T1000 (cell line): ENCODE measurements around the gene C4A.
"Not testable (repeated sequence)": the region's sequence is repeated elsewhere in the genome, so short reads cannot be mapped to it uniquely, and the experiment has no call there.

Source experiments
- DNase-seq: peaks from one replicate; lab custom pipeline; 2025; ENCODE audit warnings: mixed read lengths; lab: John Stamatoyannopoulos, UW

Gene C4A

GRCh38 chr6:31981744-31982143 is at the start of gene C4A:
Gene C4A, plus strand, starts transcription at chr6:31982057. Its CDS starts 51 bp downstream, at chr6:31982108.
- DNase-seq, result not testable (repeated sequence)

- not testable (repeated sequence) for DNase-seq
Observed at GRCh38 chr6:31932137-31932536, 49.7 kb upstream of the C4A start.

- no peak for DNase-seq
Observed at GRCh38 chr6:31933537-31933936, 48.3 kb upstream of the C4A start.

GRCh38 chr6:31935021-31935420 is 46.8 kb upstream of the C4A start:
- no peak for DNase-seq

- no peak for DNase-seq
Observed at GRCh38 chr6:31935823-31936222, 46.0 kb upstream of the C4A start.

GRCh38 chr6:31940256-31940664 is 41.6 kb upstream of the C4A start:
- DNase-seq, result no peak

GRCh38 chr6:31943742-31944141 is 38.1 kb upstream of the C4A start:
- DNase-seq, result no peak

GRCh38 chr6:31945154-31945506 is 36.7 kb upstream of the C4A start:
- no peak for DNase-seq

GRCh38 chr6:31945507-31946369 is 36.1 kb upstream of the C4A start, which contains the start of gene CFB:
Gene CFB, plus strand, starts transcription at chr6:31946095. Its CDS starts 127 bp downstream, at chr6:31946222.
- peak; percentile 20 for DNase-seq

- no peak for DNase-seq
Observed at GRCh38 chr6:31946370-31946885, 35.4 kb upstream of the C4A start.

- DNase-seq, result no peak
Observed at GRCh38 chr6:31947070-31947675, 34.7 kb upstream of the C4A start.

- DNase-seq, result no peak
Observed at GRCh38 chr6:31947864-31948263, 34.0 kb upstream of the C4A start.

GRCh38 chr6:31948306-31948705 is 33.6 kb upstream of the C4A start:
- DNase-seq, result no peak

GRCh38 chr6:31948753-31949413 is 33.0 kb upstream of the C4A start:
- peak; percentile 68 for DNase-seq

- DNase-seq, result no peak
Observed at GRCh38 chr6:31949926-31950548, 31.8 kb upstream of the C4A start.

- no peak for DNase-seq
Observed at GRCh38 chr6:31952140-31952805, 29.6 kb upstream of the C4A start.

- no peak for DNase-seq
Observed at GRCh38 chr6:31952890-31953289, 29.0 kb upstream of the C4A start.

GRCh38 chr6:31954511-31954910 is 27.3 kb upstream of the C4A start:
- DNase-seq, result no peak

- DNase-seq, result no peak
Observed at GRCh38 chr6:31956796-31957195, 25.1 kb upstream of the C4A start.

GRCh38 chr6:31958412-31958740 is 23.5 kb upstream of the C4A start:
- DNase-seq, result no peak
